PFSK-1 (cell line): ENCODE data around the gene KRT13.

ENCODE experiments used
- FOXP2 ChIP-seq: optimal IDR thresholded peaks from 2 replicates; pipeline ENCODE3; 2011; ENCODE audit warnings: borderline replicate concordance, control low read depth, inconsistent platforms; ENCODE audit not compliant: insufficient read depth; ENCODE audit errors: extremely low read length, extremely low read depth
- POLR2AphosphoS5 ChIP-seq: IDR thresholded peaks from 2 replicates; pipeline ENCODE4 v1.6.1; 2012; ENCODE audit warnings: low read depth, mild to moderate bottlenecking, control low read depth, low read length, moderate library complexity
- SIN3A ChIP-seq: IDR thresholded peaks from 2 replicates; pipeline ENCODE4 v1.6.1; 2012; ENCODE audit warnings: mild to moderate bottlenecking, low read length, moderate library complexity, borderline replicate concordance; ENCODE audit not compliant: insufficient read depth
- TAF1 ChIP-seq: IDR thresholded peaks from 2 replicates; pipeline ENCODE4 v1.6.1; 2012; ENCODE audit warnings: low read length, control low read depth, borderline replicate concordance; ENCODE audit not compliant: insufficient read depth
- TF ChIP-seq, protein P1 (sequence below), 2 experiments: IDR thresholded peaks; 2 replicates each; pipeline versions ENCODE4 v1.6.1 to v1.8.0; 2011 to 2012; ENCODE audit warnings: low read depth in 2 of 2, low read length in 2 of 2, control low read depth in 1 of 2, inconsistent platforms in 1 of 2, mild to moderate bottlenecking in 1 of 2, moderate library complexity in 1 of 2; ENCODE audit not compliant: insufficient read depth in 1 of 2

The KRT13 gene

DNA sequence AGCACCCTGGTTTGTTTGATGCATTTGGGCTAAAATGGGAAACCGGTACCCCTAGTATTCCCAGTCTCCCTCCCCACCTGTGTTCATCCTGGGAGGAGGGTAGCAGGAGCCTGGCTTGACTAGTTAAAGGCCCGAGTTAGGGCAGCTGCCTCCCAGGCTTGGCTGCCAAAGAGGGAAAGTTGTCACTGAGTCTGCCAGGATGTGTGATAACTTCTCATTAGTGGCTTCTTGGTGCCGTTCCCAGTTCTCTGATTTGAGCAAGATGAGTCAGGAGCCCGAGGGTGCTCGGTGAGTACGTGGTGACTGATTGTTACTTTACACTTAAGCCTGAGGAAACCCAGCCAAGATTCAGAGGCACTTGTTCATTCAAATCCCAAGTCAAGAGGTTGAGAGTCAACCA lies 40.7 kb downstream of the KRT13 start:
- TF ChIP-seq, protein P1, sequence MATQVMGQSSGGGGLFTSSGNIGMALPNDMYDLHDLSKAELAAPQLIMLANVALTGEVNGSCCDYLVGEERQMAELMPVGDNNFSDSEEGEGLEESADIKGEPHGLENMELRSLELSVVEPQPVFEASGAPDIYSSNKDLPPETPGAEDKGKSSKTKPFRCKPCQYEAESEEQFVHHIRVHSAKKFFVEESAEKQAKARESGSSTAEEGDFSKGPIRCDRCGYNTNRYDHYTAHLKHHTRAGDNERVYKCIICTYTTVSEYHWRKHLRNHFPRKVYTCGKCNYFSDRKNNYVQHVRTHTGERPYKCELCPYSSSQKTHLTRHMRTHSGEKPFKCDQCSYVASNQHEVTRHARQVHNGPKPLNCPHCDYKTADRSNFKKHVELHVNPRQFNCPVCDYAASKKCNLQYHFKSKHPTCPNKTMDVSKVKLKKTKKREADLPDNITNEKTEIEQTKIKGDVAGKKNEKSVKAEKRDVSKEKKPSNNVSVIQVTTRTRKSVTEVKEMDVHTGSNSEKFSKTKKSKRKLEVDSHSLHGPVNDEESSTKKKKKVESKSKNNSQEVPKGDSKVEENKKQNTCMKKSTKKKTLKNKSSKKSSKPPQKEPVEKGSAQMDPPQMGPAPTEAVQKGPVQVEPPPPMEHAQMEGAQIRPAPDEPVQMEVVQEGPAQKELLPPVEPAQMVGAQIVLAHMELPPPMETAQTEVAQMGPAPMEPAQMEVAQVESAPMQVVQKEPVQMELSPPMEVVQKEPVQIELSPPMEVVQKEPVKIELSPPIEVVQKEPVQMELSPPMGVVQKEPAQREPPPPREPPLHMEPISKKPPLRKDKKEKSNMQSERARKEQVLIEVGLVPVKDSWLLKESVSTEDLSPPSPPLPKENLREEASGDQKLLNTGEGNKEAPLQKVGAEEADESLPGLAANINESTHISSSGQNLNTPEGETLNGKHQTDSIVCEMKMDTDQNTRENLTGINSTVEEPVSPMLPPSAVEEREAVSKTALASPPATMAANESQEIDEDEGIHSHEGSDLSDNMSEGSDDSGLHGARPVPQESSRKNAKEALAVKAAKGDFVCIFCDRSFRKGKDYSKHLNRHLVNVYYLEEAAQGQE (IDR thresholded peaks at IDR 0.05; ENCODE audit: insufficient read depth in 1 of 2, low read depth in 2 of 2, low read length in 2 of 2) = no peak
- TF ChIP-seq TAF1 (no peak), POLR2AphosphoS5 (no peak), FOXP2 (no peak), SIN3A (no peak)

DNA sequence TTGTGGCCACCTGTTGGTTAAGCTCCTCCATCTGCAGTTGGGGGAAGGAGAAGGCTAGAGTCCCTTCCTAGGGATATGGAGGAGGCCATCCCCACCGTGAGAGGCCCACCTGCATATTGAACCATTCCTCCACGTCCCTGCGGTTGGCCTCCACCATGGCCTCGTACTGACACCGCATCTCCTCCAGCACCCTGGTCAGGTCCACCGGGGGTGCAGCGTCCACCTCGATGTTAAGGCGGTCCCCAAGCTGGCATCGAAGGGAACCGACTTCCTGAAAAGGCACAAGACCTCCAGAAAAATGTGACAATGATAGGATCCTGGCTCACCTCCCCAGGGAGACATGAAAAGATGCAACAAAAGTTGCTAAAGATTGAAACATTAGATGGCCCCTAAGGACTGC lies 41.2 kb downstream of the KRT13 start:
- TF ChIP-seq SIN3A (no peak), FOXP2 (no peak), TAF1 (no peak), POLR2AphosphoS5 (no peak)
- TF ChIP-seq, protein P1 (IDR thresholded peaks at IDR 0.05; ENCODE audit: insufficient read depth in 1 of 2, low read depth in 2 of 2, low read length in 2 of 2) = peak in 1 of 2 experiments; percentile 50; a peak in 1 of 4 replicates

DNA sequence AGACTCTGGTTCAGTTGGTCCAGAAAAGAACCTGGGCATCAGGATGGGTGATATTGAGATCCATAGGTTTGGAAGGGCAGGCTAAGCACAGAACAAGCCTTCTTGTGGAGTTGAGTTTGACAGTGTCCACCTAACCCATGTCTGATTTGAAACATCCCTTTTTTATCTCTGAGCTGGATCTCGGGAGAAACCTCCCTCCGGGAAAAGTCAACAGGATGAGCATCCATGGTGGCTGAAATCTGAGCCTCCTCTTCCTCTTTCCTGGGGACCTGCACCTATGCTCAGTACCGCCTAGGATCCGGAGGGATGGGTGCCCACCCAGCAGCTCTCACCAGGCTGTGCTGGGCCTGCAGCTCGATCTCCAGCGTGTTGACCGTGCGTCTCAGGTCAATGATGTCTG lies 41.7 kb downstream of the KRT13 start:
- TF ChIP-seq FOXP2 (no peak), TAF1 (no peak), SIN3A (no peak), POLR2AphosphoS5 (no peak)
- TF ChIP-seq, protein P1 (IDR thresholded peaks at IDR 0.05; ENCODE audit: insufficient read depth in 1 of 2, low read depth in 2 of 2, low read length in 2 of 2) = no peak

DNA sequence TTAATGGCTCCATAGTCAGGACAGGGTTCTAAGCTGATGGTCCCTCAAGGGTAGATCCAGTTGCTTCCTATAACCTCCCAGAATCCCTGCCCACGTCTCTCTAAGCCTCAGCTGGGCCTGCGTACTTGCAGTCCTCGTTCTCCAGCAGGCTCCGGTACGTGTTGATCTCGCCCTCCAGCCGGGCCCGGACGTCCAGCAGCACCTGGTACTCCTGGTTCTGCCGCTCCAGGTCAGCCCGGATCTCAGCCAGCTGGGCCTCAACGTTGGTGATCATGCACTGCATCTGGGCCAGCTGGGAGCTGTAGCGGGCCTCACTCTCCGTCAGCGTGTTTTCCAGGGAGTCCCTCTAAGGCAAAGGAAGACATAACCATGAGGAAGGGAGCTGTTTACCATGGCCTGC lies 42.7 kb downstream of the KRT13 start:
- TF ChIP-seq, protein P1 (IDR thresholded peaks at IDR 0.05; ENCODE audit: insufficient read depth in 1 of 2, low read depth in 2 of 2, low read length in 2 of 2) = no peak
- TF ChIP-seq FOXP2 = no peak

DNA sequence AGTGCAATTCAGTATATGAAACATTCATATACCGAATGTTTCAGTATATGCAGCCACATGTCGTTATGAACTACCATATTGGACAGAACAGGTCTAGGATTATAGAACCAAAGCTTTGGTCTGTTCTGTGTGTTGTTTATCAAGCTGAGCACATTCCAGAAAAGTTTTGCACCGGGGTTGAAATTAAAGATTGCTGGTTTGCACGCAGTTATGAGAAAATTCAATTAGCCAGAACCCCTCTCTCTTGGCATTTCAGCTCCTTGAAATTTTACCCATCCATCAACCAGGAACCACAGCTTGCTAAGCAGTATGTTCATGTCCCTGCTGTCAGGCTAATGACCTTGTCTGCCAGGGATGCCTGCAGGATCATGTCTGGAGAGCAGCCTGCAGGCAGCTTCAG lies 47.7 kb downstream of the KRT13 start:
- TF ChIP-seq, protein P1 (IDR thresholded peaks at IDR 0.05; ENCODE audit: insufficient read depth in 1 of 2, low read depth in 2 of 2, low read length in 2 of 2) = no peak
- TF ChIP-seq FOXP2 (no peak), SIN3A (no peak), POLR2AphosphoS5 (no peak), TAF1 (no peak)
